GM12874 (cell line): ENCODE measurements around the gene FAM186B.

Source experiments
- TF ChIP-seq, protein P1 (sequence below): IDR thresholded peaks from 2 replicates; pipeline ENCODE4 v1.5.1; 2011; ENCODE audit warnings: low read depth, mild to moderate bottlenecking, control low read depth, low read length, moderate library complexity; ENCODE audit not compliant: insufficient read depth

FAM186B gene

DNA sequence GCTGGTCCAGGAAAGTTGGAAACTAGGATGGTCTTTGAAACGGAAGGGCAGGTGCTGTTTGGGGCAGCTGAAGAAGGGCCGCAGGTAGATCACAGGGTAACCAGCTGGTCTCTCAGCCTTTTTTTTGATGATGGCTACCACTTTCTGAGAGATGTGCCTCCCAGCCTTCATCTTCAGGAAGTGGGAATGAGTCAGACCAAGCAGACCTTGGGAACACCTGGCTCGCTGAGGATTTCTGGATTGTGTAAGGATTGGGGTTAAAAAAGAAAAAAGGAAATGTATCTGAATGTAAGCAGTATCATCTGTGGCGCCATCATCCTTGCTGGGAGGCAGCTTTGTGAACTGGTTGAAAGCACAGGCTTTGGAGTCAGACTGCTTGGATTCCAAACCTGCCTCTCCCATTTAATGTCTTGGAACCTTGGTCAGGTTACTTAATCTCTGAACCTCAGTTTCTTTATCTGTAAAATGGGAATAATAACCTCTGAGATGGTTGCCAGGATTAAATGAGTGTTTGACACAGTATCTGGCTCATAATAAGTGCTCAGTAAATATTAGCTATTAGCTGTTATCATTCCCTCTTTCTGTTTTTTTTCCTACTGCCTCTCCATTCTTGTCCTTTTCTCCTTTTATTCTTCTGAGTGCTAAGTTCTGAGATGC, 19.6 kb upstream of the FAM186B start:
- TF ChIP-seq, protein P1, sequence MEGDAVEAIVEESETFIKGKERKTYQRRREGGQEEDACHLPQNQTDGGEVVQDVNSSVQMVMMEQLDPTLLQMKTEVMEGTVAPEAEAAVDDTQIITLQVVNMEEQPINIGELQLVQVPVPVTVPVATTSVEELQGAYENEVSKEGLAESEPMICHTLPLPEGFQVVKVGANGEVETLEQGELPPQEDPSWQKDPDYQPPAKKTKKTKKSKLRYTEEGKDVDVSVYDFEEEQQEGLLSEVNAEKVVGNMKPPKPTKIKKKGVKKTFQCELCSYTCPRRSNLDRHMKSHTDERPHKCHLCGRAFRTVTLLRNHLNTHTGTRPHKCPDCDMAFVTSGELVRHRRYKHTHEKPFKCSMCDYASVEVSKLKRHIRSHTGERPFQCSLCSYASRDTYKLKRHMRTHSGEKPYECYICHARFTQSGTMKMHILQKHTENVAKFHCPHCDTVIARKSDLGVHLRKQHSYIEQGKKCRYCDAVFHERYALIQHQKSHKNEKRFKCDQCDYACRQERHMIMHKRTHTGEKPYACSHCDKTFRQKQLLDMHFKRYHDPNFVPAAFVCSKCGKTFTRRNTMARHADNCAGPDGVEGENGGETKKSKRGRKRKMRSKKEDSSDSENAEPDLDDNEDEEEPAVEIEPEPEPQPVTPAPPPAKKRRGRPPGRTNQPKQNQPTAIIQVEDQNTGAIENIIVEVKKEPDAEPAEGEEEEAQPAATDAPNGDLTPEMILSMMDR, result no peak

DNA sequence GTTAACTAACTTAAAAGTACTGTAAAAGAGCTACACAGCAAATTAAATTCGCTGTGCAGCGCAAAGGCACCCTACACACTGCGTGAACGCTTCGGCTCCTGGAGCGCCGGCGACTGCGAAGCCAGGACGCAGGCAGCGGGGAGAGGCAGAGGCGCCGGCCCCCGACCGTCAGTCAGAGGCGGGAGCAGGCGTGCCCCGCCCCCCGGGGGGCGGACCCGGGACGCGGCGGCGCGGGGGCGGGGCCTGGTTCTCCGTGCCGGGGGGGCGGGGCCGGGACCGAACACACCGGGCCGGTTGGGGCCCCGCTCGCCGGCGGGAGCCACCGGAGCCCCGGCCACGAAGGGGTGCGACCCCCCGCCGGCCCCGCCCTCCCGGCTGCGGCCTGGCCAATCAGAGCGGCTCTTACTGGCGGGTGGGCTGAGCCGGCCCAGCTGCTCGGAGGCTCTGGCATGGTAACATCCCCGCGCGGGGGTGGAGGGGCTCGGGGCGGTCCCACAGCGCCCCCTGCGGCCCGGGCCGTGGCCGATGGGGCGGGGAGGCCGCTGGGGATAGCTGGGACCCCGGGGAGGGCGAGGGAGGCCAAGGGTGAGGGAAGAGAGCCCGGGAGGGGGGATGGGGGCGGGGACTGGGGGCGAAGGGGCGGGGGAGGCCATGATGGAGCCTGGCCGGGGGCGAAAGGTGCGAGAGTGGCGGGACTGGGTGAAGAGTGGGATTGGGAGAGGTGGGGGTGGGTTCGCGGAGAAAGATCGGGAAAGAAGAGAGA, 17.9 kb upstream of the FAM186B start, which contains the start of gene PRPF40B:
PRPF40B (plus strand) TSS at position 420 of the 763 bp plus-strand sequence; CDS start at position 450, 30 bp downstream.
- TF ChIP-seq, protein P1, result peak; percentile 74

DNA sequence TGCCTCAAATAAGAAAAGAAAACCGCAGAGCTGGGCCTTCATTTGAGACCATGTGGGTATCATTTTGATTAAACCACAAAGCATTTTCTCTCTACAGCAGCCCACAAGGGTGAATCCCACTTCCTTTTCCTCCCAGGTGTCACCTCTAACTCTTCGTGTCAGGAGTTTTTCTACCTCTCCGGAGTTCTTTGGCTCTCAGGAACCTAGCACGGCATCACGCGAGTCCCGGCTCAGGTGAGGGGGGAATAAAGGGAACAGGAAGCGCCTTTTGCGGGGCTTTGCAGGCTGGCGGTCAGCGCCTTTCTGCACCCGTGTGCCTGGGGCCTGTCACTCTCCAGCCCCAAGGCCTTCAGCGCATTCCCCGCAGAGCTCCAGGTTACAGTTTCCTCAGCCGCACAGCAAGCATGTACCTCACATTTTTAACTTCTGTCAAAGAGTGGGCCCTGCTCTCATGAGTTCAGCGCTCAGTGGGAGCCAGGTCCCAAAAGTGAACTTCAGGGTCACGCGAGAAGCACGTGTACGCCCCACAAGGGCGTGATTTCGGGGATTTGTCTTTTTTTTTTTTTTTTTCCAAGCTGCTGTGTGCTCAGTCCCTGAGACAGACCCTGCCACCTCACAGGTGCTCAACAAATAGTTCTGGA, 17.2 kb upstream of the FAM186B start:
- TF ChIP-seq, protein P1, result no peak

DNA sequence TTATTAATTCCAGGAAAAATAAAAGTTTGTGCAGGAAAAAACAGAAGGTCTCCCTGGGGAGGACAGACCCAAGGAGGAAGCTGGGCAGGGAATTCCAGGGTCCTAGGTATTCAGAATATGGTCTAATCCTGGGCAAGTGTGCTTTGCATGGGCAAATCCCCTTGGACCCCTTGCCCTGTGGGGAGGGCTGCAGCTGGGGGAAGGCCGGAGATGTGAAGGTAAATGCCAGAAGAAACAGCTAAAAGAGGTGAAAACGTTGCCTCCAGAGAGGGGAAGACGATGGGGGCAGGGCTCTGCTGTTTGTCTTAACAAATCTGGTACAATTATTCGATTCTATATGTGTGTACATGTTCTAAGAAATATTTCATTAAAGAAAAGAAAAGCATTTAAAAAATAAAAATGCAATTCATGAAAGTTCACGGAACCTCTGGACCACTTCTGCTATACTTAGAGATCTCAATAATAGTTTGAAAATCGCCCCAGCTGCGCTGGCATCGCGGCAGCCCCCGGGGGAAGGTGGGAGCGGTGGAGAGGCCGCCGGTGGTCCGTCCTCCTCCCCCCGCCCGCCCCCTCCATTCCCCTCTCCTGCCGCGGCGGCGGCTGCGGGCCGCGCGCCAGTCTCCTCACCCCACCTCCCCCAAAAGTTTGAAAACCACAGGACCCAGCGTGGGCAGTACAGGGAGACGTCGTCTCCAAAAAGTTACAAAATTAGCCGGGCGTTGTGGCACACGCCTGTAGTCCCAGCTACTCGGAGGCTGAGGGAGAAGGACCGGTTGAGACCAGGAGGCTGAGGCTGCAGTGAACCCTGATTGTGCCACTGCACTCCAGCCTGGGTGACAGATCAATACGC, 16.4 kb upstream of the FAM186B start:
- TF ChIP-seq, protein P1, result no peak

DNA sequence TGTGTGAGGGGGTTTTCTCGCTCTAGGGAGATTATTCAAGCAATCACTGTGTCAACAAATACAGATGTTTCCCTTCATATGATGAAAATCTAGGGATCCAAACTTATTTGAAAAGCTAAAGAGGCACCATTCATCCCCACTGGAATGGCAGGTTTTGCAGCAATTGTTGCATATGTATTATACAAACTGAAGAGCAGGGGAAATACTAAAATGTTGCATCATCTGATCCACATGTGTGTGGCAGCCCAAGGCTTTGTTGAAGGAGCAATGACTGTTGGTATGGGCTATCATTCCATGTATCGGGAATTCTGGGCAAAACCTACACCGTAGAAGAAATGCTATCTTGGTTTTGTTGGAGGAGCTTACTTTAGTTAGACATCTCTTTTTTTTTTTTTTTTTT, 13.8 kb upstream of the FAM186B start:
- TF ChIP-seq, protein P1, result no peak

DNA sequence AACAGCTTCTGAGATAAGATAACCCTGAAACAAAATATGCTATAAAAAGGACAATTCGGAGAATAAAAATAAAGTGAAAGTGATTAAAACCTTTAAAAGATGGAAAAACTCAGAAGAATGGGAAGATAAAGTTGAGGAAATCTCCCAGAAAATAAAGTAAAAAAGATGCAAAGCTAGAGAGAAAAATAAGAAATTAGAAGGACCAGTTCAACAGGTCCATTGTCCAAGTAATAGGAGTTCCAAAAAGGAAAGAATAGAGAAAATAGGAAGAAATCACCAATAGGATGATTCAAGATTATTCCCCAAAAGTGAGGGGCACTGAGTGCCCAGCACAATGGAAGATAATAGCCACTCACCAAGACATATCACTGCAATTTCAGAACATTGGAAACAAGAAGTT, 13.1 kb upstream of the FAM186B start:
- TF ChIP-seq, protein P1, result no peak
